ENCODE data around the gene STRADA.

STRADA gene

GRCh38 chr17:63703556-63704258 lies 37.9 kb downstream of the STRADA start:
- DNase-seq = peak in 1 of 2 donors; percentile 58
- H3K9me3 ChIP-seq = no peaks in the 10 kb centered on the region
- H3K27me3 ChIP-seq = no peaks in the 10 kb centered on the region
- H3K4me1 ChIP-seq = peaks cover 4 to 32% (median 27%) of the 10 kb centered on the region in 4 donors
- peaks cover 15 to 60% (median 55%) of the 10 kb centered on the region in 3 donors for H3K36me3 ChIP-seq
- intact Hi-C loops (cut with DNase I; ENCODE audit: low total_unique reads) = no loop called here
- H3K27ac ChIP-seq = no peak overlapping the region
- no peak overlapping the region for H3K4me3 ChIP-seq
- no peak for TF ChIP-seq CTCF (IDR thresholded peaks at IDR 0.05)

DNA sequence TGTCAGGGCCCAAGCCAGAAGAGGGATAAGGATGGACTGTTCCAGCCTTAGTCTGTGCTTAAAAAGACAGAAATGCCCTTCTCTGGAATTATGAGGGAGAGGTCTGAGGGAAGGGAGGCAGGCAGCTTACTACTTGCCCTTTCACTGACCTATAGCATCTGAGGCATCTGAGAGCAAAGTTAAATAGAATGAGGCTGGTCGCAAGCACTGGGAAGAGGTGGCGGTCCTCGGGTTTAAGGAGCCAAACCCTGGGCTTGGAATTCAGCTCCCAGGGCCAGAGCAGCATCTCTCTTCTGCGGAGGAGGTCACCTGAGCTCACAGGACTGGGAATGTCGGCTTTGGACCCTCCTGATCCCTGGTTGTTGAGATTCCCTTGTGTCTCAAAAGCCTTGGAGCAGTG lies 38.6 kb downstream of the STRADA start:
- intact Hi-C loops (cut with DNase I; ENCODE audit: low total_unique reads) = no loop called here

GRCh38 chr17:63702721-63703015 lies 38.9 kb downstream of the STRADA start:
- Histone ChIP-seq H3K27ac (no peak overlapping the region), H3K4me1 (peaks cover 5 to 35% (median 27%) of the 10 kb centered on the region in 4 donors), H3K36me3 (peaks cover 7 to 51% (median 47%) of the 10 kb centered on the region in 3 donors), H3K9me3 (no peaks in the 10 kb centered on the region), H3K4me3 (no peak overlapping the region), H3K27me3 (no peaks in the 10 kb centered on the region)
- intact Hi-C loops (cut with DNase I; ENCODE audit: low total_unique reads) = no loop called here
- no peak for TF ChIP-seq CTCF (IDR thresholded peaks at IDR 0.05)
- peak in 1 of 2 donors; percentile 35 for DNase-seq

More for the DNA sequence above, 38.6 kb downstream of the STRADA start:
- no peaks in the 10 kb centered on the region for H3K27me3 ChIP-seq
- H3K27ac ChIP-seq = no peak overlapping the region
- H3K4me3 ChIP-seq = no peak overlapping the region
- peaks cover 5 to 35% (median 27%) of the 10 kb centered on the region in 4 donors for H3K4me1 ChIP-seq
- no peaks in the 10 kb centered on the region for H3K9me3 ChIP-seq
- DNase-seq = peak in 1 of 2 donors; percentile 55
- peaks cover 8 to 53% (median 48%) of the 10 kb centered on the region in 3 donors for H3K36me3 ChIP-seq
- TF ChIP-seq CTCF (IDR thresholded peaks at IDR 0.05) = no peak

GRCh38 chr17:63701868-63702720 lies 39.5 kb downstream of the STRADA start:
- peaks cover 7 to 47% (median 44%) of the 10 kb centered on the region in 3 donors for H3K36me3 ChIP-seq
- DNase-seq = peak in 1 of 2 donors; percentile 66
- H3K27me3 ChIP-seq = no peaks in the 10 kb centered on the region
- H3K4me1 ChIP-seq = peaks cover 5 to 35% (median 27%) of the 10 kb centered on the region in 4 donors
- no peak overlapping the region for H3K4me3 ChIP-seq
- no peak overlapping the region for H3K27ac ChIP-seq
- intact Hi-C loops (cut with DNase I; ENCODE audit: low total_unique reads) = no loop called here
- no peak for TF ChIP-seq CTCF (IDR thresholded peaks at IDR 0.05)
- H3K9me3 ChIP-seq = no peaks in the 10 kb centered on the region

DNA sequence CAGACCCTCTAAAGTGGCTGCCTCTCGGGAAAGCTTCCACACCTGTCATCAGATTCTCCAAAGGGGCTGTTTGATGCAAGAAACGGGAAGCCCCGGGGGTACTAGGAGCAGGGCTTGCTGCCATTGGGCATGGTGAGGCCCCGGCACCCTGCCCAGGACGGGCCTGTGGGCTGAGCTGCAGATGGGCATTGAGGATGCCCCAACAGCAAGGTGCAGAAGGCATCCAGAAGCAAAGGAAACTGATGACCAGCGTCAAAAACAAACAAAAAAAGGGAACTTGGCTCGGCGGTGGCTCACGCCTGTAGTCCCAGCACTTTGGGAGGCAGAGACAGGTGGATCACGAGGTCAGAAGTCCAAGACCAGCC lies 40.2 kb downstream of the STRADA start:
- TF ChIP-seq CTCF (IDR thresholded peaks at IDR 0.05) = no peak
- Histone ChIP-seq H3K4me3 (peak overlapping the region; percentile 49 to 72), H3K27me3 (no peaks in the 10 kb centered on the region), H3K27ac (peak overlapping the region; percentile 52 to 71), H3K9me3 (no peaks in the 10 kb centered on the region), H3K36me3 (peaks cover 6 to 40% (median 38%) of the 10 kb centered on the region in 3 donors), H3K4me1 (peaks cover 5 to 35% (median 27%) of the 10 kb centered on the region in 4 donors)
- DNase-seq = no peak
- intact Hi-C loops (cut with DNase I; ENCODE audit: low total_unique reads) = no loop called here

All from tibial artery (tissue), 4 donors.